HG02678 (cell line): ENCODE results near the gene HIGD1C.

Experiments
- ATAC-seq: cut with Tn5 transposase; IDR thresholded peaks from one replicate; pipeline ENCODE4 v1.9.1; 2021; ENCODE audit warnings: mild to moderate bottlenecking, moderate library complexity; ENCODE audit not compliant: unreplicated experiment

Gene HIGD1C

GRCh38 chr12:50981319-50982239, 29.2 kb downstream of the HIGD1C start:
- no peak for ATAC-seq

GRCh38 chr12:50984586-50985298, 32.4 kb downstream of the HIGD1C start:
- no peak for ATAC-seq

- ATAC-seq = no peak
Measured at GRCh38 chr12:50985322-50985721, 33.0 kb downstream of the HIGD1C start.

- no peak for ATAC-seq
Measured at GRCh38 chr12:50986966-50987737, 34.8 kb downstream of the HIGD1C start.

GRCh38 chr12:50988051-50988450, 35.7 kb downstream of the HIGD1C start:
- no peak for ATAC-seq

GRCh38 chr12:50988871-50989270, 36.5 kb downstream of the HIGD1C start:
- ATAC-seq = no peak

- no peak for ATAC-seq
Measured at GRCh38 chr12:50990147-50990727, 37.9 kb downstream of the HIGD1C start.

- no peak for ATAC-seq
Measured at GRCh38 chr12:50990791-50991190, 38.4 kb downstream of the HIGD1C start.

GRCh38 chr12:50991291-50991690, 38.9 kb downstream of the HIGD1C start:
- ATAC-seq = no peak

- no peak for ATAC-seq
Measured at GRCh38 chr12:50992819-50993218, 40.5 kb downstream of the HIGD1C start.

GRCh38 chr12:50999093-50999492, 46.7 kb downstream of the HIGD1C start:
- no peak for ATAC-seq

- no peak for ATAC-seq
Measured at GRCh38 chr12:51000245-51000644, 47.9 kb downstream of the HIGD1C start.

GRCh38 chr12:51001799-51002198, 49.5 kb downstream of the HIGD1C start:
- no peak for ATAC-seq

- no peak for ATAC-seq
Measured at GRCh38 chr12:51004504-51004903, 52.2 kb downstream of the HIGD1C start.

- no peak for ATAC-seq
Measured at GRCh38 chr12:51005030-51005429, 52.7 kb downstream of the HIGD1C start.

- no peak for ATAC-seq
Measured at GRCh38 chr12:51005671-51006070, 53.3 kb downstream of the HIGD1C start.

GRCh38 chr12:51008329-51009055, 56.1 kb downstream of the HIGD1C start:
- no peak for ATAC-seq

- no peak for ATAC-seq
Measured at GRCh38 chr12:51009056-51009440, 56.7 kb downstream of the HIGD1C start.

- no peak for ATAC-seq
Measured at GRCh38 chr12:51011955-51012354, 59.6 kb downstream of the HIGD1C start.

GRCh38 chr12:51012570-51013236, 60.4 kb downstream of the HIGD1C start:
- ATAC-seq = no peak
